Measurements from ENCODE around the gene MAP4K5. TPM values are rescaled to one million over a fixed set of nuclear protein-coding genes. Genes with fewer than 3 reads are reported as not detected.

Gene MAP4K5
- total and polyA plus RNA-seq, 2 of the 13 experiments (the other 11 are each of a cell fraction or from before 2014, with no cell fraction given): 12.7 to 23.9 TPM

DNA sequence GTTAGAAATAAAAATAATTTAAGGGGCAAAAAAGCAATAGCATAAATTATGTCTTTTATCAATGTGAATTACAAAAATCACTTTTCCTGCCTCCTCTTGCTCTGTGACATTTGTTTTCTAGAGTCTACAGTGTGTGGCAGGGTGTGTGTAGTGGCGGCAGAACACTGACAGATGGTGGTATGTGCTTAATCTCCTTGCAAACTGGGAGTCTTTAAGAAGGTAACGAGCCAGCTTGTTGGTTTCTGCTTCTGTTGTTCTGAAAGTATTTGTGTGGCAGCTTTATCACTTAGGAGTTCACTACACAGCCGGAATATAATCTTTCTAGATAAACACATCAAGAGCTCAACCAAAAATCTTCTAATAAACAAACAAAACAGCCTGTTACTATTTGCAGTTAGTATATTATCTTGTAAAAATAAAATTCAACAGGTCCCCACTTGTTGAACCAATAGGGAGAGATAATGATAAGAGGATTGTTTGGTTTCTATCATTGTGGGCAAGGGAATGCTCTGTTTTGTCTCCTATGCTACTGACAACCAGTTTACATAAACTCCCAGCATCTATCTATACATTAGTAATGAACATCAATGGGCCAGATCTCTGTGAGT is 148.6 kb downstream of the MAP4K5 start:
- H3K4me1 ChIP-seq (ENCODE audit: insufficient read depth, low read length): peaks cover 21% of the 10 kb centered on the region
- no peaks in the 10 kb centered on the region for H4K20me1 ChIP-seq (ENCODE audit: insufficient read depth, low read length)
- in situ Hi-C loops (cut with HindIII; ENCODE audit: extremely low pct_ligation_motif_present, low pct_unique_long_range_greater_than_20kb) (no loop called here), intact Hi-C loops (cut with micrococcal nuclease; ENCODE audit: unreplicated experiment) (no loop called here)
- no peak overlapping the region for H2AFZ ChIP-seq (ENCODE audit: low read length)
- no peak for TF ChIP-seq RBM22 (optimal IDR thresholded peaks at IDR 0.05; ENCODE audit: low read length)
- ChIA-PET CTCF (ENCODE audit: low intra/inter-chr PET ratio, low total read pairs) (no interaction called here), POLR2A (no interaction called here)
- H3K9ac ChIP-seq (ENCODE audit: insufficient read depth, low read depth, low read length): no peak overlapping the region
- WGBS (ENCODE audit: low lambda C conversion rate): 90% methylated on average over 3 of the region's 3 CpGs
- H3K27ac ChIP-seq (ENCODE audit: extremely low read length, insufficient read depth, low read length): no peak overlapping the region
- H3K36me3 ChIP-seq (replicated peaks in 1 of 2; ENCODE audit: control insufficient read depth in 1 of 2, insufficient read depth in 2 of 2, low read length in 2 of 2): no peaks in the 10 kb centered on the region
- ATAC-seq (no peak), FAIRE-seq (no peak), DNase-seq (ENCODE audit: low spot score) (no peak)
- H3K9me3 ChIP-seq (ENCODE audit: low read length): no peaks in the 10 kb centered on the region
- H3K27me3 ChIP-seq (ENCODE audit: control insufficient read depth in 1 of 2, insufficient read depth in 2 of 2, low read length in 2 of 2): no peaks in the 10 kb centered on the region
- H3K79me2 ChIP-seq (ENCODE audit: insufficient read depth, low read length): no peaks in the 10 kb centered on the region
- no TSS peak for BruUV-seq (replicated peaks)
- H3K4me3 ChIP-seq (replicated peaks in 1 of 3; ENCODE audit: insufficient read depth in 1 of 3, low read depth in 2 of 3, low read length in 3 of 3): no peak overlapping the region
- no peak overlapping the region for H3K4me2 ChIP-seq (ENCODE audit: low read depth, low read length)

DNA sequence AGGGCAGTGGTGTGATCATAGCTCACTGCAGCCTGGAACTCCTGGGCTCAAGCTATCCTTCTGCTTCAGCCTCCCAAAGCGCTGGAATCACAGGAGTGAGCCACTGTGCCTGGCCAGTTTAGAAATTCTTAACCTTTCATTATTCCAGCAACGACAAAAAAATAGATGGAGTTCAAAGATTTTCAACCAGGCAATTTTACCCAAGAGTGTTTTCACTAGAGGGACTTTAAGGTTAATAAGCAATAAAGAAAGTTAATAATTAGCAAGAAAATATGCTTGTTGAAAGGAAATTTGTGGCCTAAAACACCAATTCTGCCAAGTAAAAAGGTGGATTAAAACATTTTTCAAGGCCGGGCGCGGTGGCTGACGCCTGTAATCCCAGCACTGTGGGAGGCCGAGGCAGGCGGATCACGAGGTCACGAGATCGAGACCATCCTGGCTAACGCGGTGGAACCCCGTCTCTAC is 150.5 kb downstream of the MAP4K5 start:
- intact Hi-C loops (cut with micrococcal nuclease; ENCODE audit: unreplicated experiment): no loop called here
- no peak overlapping the region for H3K27ac ChIP-seq (ENCODE audit: extremely low read length, insufficient read depth, low read length)
- no peaks in the 10 kb centered on the region for H3K9me3 ChIP-seq (ENCODE audit: low read length)
- H3K4me1 ChIP-seq (ENCODE audit: insufficient read depth, low read length): peaks cover 17% of the 10 kb centered on the region
- WGBS (ENCODE audit: low lambda C conversion rate): 27% methylated on average over 14 of the region's 14 CpGs
- ATAC-seq (peak; percentile 78), DNase-seq (ENCODE audit: low spot score) (peak; percentile 68), FAIRE-seq (peak; percentile 82)
- ChIA-PET POLR2A (no interaction called here), CTCF (ENCODE audit: low intra/inter-chr PET ratio, low total read pairs) (no interaction called here)
- no peaks in the 10 kb centered on the region for H3K27me3 ChIP-seq (ENCODE audit: control insufficient read depth in 1 of 2, insufficient read depth in 2 of 2, low read length in 2 of 2)
- H2AFZ ChIP-seq (ENCODE audit: low read length): no peak overlapping the region
- H4K20me1 ChIP-seq (ENCODE audit: insufficient read depth, low read length): no peaks in the 10 kb centered on the region
- no peaks in the 10 kb centered on the region for H3K36me3 ChIP-seq (replicated peaks in 1 of 2; ENCODE audit: control insufficient read depth in 1 of 2, insufficient read depth in 2 of 2, low read length in 2 of 2)
- H3K4me3 ChIP-seq (replicated peaks in 1 of 3; ENCODE audit: insufficient read depth in 1 of 3, low read depth in 2 of 3, low read length in 3 of 3): no peak overlapping the region
- BruUV-seq (replicated peaks): no TSS peak
- H3K4me2 ChIP-seq (ENCODE audit: low read depth, low read length): peak overlapping the region; percentile 25
- H3K79me2 ChIP-seq (ENCODE audit: insufficient read depth, low read length): no peaks in the 10 kb centered on the region
- no peak overlapping the region for H3K9ac ChIP-seq (ENCODE audit: insufficient read depth, low read depth, low read length)
- in situ Hi-C loops (cut with HindIII; ENCODE audit: extremely low pct_ligation_motif_present, low pct_unique_long_range_greater_than_20kb): no loop called here
- peak; percentile 40; the same call in 1 of the 2 replicates for TF ChIP-seq NCOA2 (CRISPR knock-in tag; IDR thresholded peaks at IDR 0.05)
- TF ChIP-seq, protein P1, sequence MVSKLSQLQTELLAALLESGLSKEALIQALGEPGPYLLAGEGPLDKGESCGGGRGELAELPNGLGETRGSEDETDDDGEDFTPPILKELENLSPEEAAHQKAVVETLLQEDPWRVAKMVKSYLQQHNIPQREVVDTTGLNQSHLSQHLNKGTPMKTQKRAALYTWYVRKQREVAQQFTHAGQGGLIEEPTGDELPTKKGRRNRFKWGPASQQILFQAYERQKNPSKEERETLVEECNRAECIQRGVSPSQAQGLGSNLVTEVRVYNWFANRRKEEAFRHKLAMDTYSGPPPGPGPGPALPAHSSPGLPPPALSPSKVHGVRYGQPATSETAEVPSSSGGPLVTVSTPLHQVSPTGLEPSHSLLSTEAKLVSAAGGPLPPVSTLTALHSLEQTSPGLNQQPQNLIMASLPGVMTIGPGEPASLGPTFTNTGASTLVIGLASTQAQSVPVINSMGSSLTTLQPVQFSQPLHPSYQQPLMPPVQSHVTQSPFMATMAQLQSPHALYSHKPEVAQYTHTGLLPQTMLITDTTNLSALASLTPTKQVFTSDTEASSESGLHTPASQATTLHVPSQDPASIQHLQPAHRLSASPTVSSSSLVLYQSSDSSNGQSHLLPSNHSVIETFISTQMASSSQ (IDR thresholded peaks at IDR 0.05; ENCODE audit: low read depth): peak; percentile 94
- TF ChIP-seq, protein P1 (CRISPR knock-in tag; IDR thresholded peaks at IDR 0.05; ENCODE audit: borderline replicate concordance): peak; percentile 91; the same call in 1 of the 2 replicates
- no peak for TF ChIP-seq JUND (CRISPR knock-in tag; IDR thresholded peaks at IDR 0.05)
- 0 out of 2 replicates have a peak, but pooled peaks have one; percentile 65 for TF ChIP-seq HNRNPUL1 (IDR thresholded peaks at IDR 0.05; ENCODE audit: low read depth, low read length)
- no peak for TF ChIP-seq ZFP36L2 (CRISPR knock-in tag; IDR thresholded peaks at IDR 0.05)
- no peak for TF ChIP-seq ZNF557 (CRISPR knock-in tag; IDR thresholded peaks at IDR 0.05)
- TF ChIP-seq ZNF468 (CRISPR knock-in tag; IDR thresholded peaks at IDR 0.05): no peak
- no peak for TF ChIP-seq SP5 (CRISPR knock-in tag; IDR thresholded peaks at IDR 0.05; ENCODE audit: borderline replicate concordance, low read depth)
- TF ChIP-seq KDM5B (CRISPR knock-in tag; IDR thresholded peaks at IDR 0.05; ENCODE audit: borderline replicate concordance): no peak
- TF ChIP-seq, protein P2, sequence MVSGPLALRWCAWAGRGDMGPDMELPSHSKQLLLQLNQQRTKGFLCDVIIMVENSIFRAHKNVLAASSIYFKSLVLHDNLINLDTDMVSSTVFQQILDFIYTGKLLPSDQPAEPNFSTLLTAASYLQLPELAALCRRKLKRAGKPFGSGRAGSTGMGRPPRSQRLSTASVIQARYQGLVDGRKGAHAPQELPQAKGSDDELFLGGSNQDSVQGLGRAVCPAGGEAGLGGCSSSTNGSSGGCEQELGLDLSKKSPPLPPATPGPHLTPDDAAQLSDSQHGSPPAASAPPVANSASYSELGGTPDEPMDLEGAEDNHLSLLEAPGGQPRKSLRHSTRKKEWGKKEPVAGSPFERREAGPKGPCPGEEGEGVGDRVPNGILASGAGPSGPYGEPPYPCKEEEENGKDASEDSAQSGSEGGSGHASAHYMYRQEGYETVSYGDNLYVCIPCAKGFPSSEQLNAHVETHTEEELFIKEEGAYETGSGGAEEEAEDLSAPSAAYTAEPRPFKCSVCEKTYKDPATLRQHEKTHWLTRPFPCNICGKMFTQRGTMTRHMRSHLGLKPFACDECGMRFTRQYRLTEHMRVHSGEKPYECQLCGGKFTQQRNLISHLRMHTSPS (CRISPR knock-in tag; IDR thresholded peaks at IDR 0.05; ENCODE audit: low read depth): no peak
